ENCODE data around the gene MGST3. TPM values are rescaled to one million over a fixed set of nuclear protein-coding genes. Genes with fewer than 3 reads are reported as not detected.
"Not testable (repeated sequence)": the region's sequence is repeated elsewhere in the genome, so short reads cannot be mapped to it uniquely, and the experiment has no call there.

The MGST3 gene
- total RNA-seq, 1 experiment from 2014 or later: 235 TPM

GRCh38 chr1:165686971-165687433, 56.0 kb downstream of the MGST3 start:
- Histone ChIP-seq H3K4me3 (ENCODE audit: insufficient read depth, low read depth, low read length) (no peak overlapping the region), H3K36me3 (replicated peaks; ENCODE audit: control insufficient read depth, insufficient read depth, low read length) (peaks cover under 1% of the 10 kb centered on the region), H3K27me3 (ENCODE audit: control insufficient read depth, insufficient read depth, low read length) (no peaks in the 10 kb centered on the region)
- no peak for DNase-seq

GRCh38 chr1:165688046-165688445, 57.0 kb downstream of the MGST3 start:
- no peak for DNase-seq
- Histone ChIP-seq H3K4me3 (ENCODE audit: insufficient read depth, low read depth, low read length) (no peak overlapping the region), H3K36me3 (replicated peaks; ENCODE audit: control insufficient read depth, insufficient read depth, low read length) (no peaks in the 10 kb centered on the region; the same call in 1 of the 2 replicates), H3K27me3 (ENCODE audit: control insufficient read depth, insufficient read depth, low read length) (no peaks in the 10 kb centered on the region)

DNA sequence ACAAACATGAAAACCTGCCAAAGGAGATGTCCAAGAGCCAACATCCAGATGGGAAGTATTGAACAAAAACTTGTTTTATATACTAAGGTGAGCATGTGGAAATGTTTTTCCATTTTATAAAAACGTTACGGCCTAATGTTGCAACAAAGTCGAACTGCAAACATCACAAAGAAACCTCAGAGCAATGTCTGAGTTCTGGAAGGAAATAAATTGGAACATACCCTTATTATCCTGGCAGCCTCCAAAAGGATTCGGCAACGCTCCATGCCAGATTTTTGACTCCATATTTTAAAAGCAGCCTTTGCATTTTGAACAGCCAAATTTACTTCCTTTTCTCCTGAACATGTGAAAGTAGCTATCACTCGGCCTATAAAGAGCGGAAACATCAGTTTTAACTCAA, 64.0 kb downstream of the MGST3 start:
- no peaks in the 10 kb centered on the region; the same call in 1 of the 2 replicates for H3K36me3 ChIP-seq (replicated peaks; ENCODE audit: control insufficient read depth, insufficient read depth, low read length)
- H3K4me3 ChIP-seq (ENCODE audit: insufficient read depth, low read depth, low read length): no peak overlapping the region
- no peaks in the 10 kb centered on the region; the same call in 1 of the 2 replicates for H3K27me3 ChIP-seq (ENCODE audit: control insufficient read depth, insufficient read depth, low read length)
- no peak for DNase-seq

DNA sequence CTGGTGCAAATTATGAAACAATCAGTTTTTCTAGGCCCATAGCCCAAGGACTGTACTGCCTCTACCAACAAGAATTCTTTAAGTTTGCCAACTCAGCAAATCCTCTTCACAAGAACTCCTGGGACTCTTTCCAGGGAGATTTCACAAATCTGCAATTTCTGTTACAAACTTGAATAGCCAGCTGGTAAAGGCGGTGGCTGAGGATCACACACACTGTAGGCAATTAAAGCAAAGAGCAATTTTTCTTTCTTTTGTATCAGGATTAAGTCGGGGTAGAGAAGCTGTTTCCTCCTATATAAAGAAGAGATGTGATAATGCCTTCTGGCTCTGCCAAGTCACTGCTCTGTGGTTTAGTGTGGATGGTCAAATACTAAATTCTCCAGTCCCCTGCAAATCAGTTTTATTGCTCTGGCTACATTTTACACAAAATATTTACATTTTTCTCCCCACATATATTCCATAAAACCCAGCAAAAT, 65.6 kb downstream of the MGST3 start:
- H3K36me3 ChIP-seq (replicated peaks; ENCODE audit: control insufficient read depth, insufficient read depth, low read length): no peaks in the 10 kb centered on the region
- no peaks in the 10 kb centered on the region; the same call in 1 of the 2 replicates for H3K27me3 ChIP-seq (ENCODE audit: control insufficient read depth, insufficient read depth, low read length)
- H3K4me3 ChIP-seq (ENCODE audit: insufficient read depth, low read depth, low read length): no peak overlapping the region
- no peak for DNase-seq

- no peak for DNase-seq
- H3K4me3 ChIP-seq (ENCODE audit: insufficient read depth, low read depth, low read length): peak overlapping the region; percentile 95
- no peaks in the 10 kb centered on the region; the same call in 1 of the 2 replicates for H3K27me3 ChIP-seq (ENCODE audit: control insufficient read depth, insufficient read depth, low read length)
- no peaks in the 10 kb centered on the region for H3K36me3 ChIP-seq (replicated peaks; ENCODE audit: control insufficient read depth, insufficient read depth, low read length)
Measured at GRCh38 chr1:165697491-165697880, 66.5 kb downstream of the MGST3 start.

GRCh38 chr1:165697881-165698760, 67.1 kb downstream of the MGST3 start, which contains the start of gene ALDH9A1:
Gene ALDH9A1, minus strand, starts transcription at chr1:165698562. Its CDS starts 4 bp downstream, at chr1:165698558.
- Histone ChIP-seq H3K27me3 (ENCODE audit: control insufficient read depth, insufficient read depth, low read length) (no peaks in the 10 kb centered on the region; the same call in 1 of the 2 replicates), H3K4me3 (ENCODE audit: insufficient read depth, low read depth, low read length) (peak within 1 kb of the TSS; percentile 95), H3K36me3 (replicated peaks; ENCODE audit: control insufficient read depth, insufficient read depth, low read length) (no peaks in the 10 kb centered on the region)
- peak; percentile 92 for DNase-seq

GRCh38 chr1:165698761-165699052, 67.7 kb downstream of the MGST3 start:
- H3K36me3 ChIP-seq (replicated peaks; ENCODE audit: control insufficient read depth, insufficient read depth, low read length): no peaks in the 10 kb centered on the region
- peak overlapping the region; percentile 95 for H3K4me3 ChIP-seq (ENCODE audit: insufficient read depth, low read depth, low read length)
- no peaks in the 10 kb centered on the region; the same call in 1 of the 2 replicates for H3K27me3 ChIP-seq (ENCODE audit: control insufficient read depth, insufficient read depth, low read length)
- no peak for DNase-seq

GRCh38 chr1:165699577-165699976, 68.5 kb downstream of the MGST3 start:
- no peak for DNase-seq
- Histone ChIP-seq H3K36me3 (replicated peaks; ENCODE audit: control insufficient read depth, insufficient read depth, low read length) (no peaks in the 10 kb centered on the region), H3K27me3 (ENCODE audit: control insufficient read depth, insufficient read depth, low read length) (no peaks in the 10 kb centered on the region; the same call in 1 of the 2 replicates), H3K4me3 (ENCODE audit: insufficient read depth, low read depth, low read length) (no peak overlapping the region)

DNA sequence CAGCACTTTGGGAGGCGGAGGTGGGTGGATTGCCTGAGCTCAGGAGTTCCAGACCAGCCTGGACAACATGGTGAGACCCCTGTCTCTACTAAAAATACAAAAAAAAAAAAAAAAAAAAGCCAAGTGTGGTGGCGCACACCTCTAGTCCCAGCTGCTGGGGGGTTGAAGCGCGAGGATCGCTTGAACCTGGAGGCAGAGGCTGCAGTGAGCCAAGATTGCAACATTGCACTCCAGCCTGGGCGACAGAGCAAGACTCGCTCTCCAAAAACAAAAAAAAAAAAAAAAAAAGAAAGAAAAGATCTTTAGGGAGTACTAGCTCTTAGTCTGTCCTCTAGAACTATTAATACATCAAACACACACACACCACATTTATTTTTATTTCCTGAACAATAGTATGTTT, 70.9 kb downstream of the MGST3 start:
- H3K4me3 ChIP-seq (ENCODE audit: insufficient read depth, low read depth, low read length); DNase-seq: not testable (repeated sequence)

GRCh38 chr1:165703648-165704047, 72.6 kb downstream of the MGST3 start:
- H3K27me3 ChIP-seq (ENCODE audit: control insufficient read depth, insufficient read depth, low read length): no peaks in the 10 kb centered on the region; the same call in 1 of the 2 replicates
- H3K36me3 ChIP-seq (replicated peaks; ENCODE audit: control insufficient read depth, insufficient read depth, low read length): no peaks in the 10 kb centered on the region
- no peak overlapping the region for H3K4me3 ChIP-seq (ENCODE audit: insufficient read depth, low read depth, low read length)
- DNase-seq: no peak

More for the DNA sequence above, 70.9 kb downstream of the MGST3 start:
- H3K36me3 ChIP-seq (replicated peaks; ENCODE audit: control insufficient read depth, insufficient read depth, low read length); H3K27me3 ChIP-seq (ENCODE audit: control insufficient read depth, insufficient read depth, low read length): not testable (repeated sequence)

Other genes starting within 250 kb of the MGST3 start
- 1.1 and 4.1 TPM in 2 replicates for gene RXRG, start 186.1 kb upstream of the MGST3 start, total RNA-seq (2014; rRNA removed; shearing (Covaris generic))
- gene LRRC52, start 87.2 kb upstream of the MGST3 start, total RNA-seq (2014; rRNA removed; shearing (Covaris generic)): not detected in 2 replicates
- gene ALDH9A1, start 67.3 kb downstream of the MGST3 start, total RNA-seq (2014; rRNA removed; shearing (Covaris generic)): 81.9 and 104 TPM in 2 replicates
- 56.3 and 81.2 TPM in 2 replicates for gene TMCO1, start 137.6 kb downstream of the MGST3 start, total RNA-seq (2014; rRNA removed; shearing (Covaris generic))
- 158 and 160 TPM in 2 replicates for gene UCK2, start 196.4 kb downstream of the MGST3 start, total RNA-seq (2014; rRNA removed; shearing (Covaris generic))